HG03378 (cell line): ENCODE data around the gene GAREM1.
"Not testable (repeated sequence)": the region's sequence is repeated elsewhere in the genome, so short reads cannot be mapped to it uniquely, and the experiment has no call there.

Experiments
- ATAC-seq: cut with Tn5 transposase; IDR thresholded peaks from one replicate; pipeline ENCODE4 v1.9.1; 2021; ENCODE audit warnings: mild to moderate bottlenecking, moderate library complexity; ENCODE audit not compliant: unreplicated experiment

GAREM1 gene

GRCh38 chr18:32297579-32298170 is 173.0 kb downstream of the GAREM1 start:
- no peak for ATAC-seq

GRCh38 chr18:32296851-32297250 is 173.8 kb downstream of the GAREM1 start:
- no peak for ATAC-seq

- ATAC-seq = no peak
Measured at GRCh38 chr18:32295604-32296003, 175.1 kb downstream of the GAREM1 start.

- ATAC-seq = no peak
Measured at GRCh38 chr18:32293107-32293506, 177.6 kb downstream of the GAREM1 start.

- not testable (repeated sequence) for ATAC-seq
Measured at GRCh38 chr18:32291623-32292022, 179.1 kb downstream of the GAREM1 start.

GRCh38 chr18:32290810-32291209 is 179.9 kb downstream of the GAREM1 start:
- ATAC-seq = no peak

- peak; percentile 82 for ATAC-seq
Measured at GRCh38 chr18:32289483-32290075, 181.1 kb downstream of the GAREM1 start.

GRCh38 chr18:32287873-32288272 is 182.8 kb downstream of the GAREM1 start:
- no peak for ATAC-seq

- no peak for ATAC-seq
Measured at GRCh38 chr18:32287249-32287648, 183.4 kb downstream of the GAREM1 start.

GRCh38 chr18:32286749-32287148 is 183.9 kb downstream of the GAREM1 start:
- ATAC-seq = no peak

GRCh38 chr18:32284284-32284683 is 186.4 kb downstream of the GAREM1 start:
- no peak for ATAC-seq

- ATAC-seq = no peak
Measured at GRCh38 chr18:32280911-32281310, 189.8 kb downstream of the GAREM1 start.

- no peak for ATAC-seq
Measured at GRCh38 chr18:32280188-32280783, 190.4 kb downstream of the GAREM1 start.

GRCh38 chr18:32278177-32278799 is 192.4 kb downstream of the GAREM1 start:
- ATAC-seq = no peak

- no peak for ATAC-seq
Measured at GRCh38 chr18:32277549-32277948, 193.1 kb downstream of the GAREM1 start.

GRCh38 chr18:32276906-32277305 is 193.8 kb downstream of the GAREM1 start:
- no peak for ATAC-seq

- no peak for ATAC-seq
Measured at GRCh38 chr18:32276256-32276655, 194.4 kb downstream of the GAREM1 start.

GRCh38 chr18:32275221-32275620 is 195.5 kb downstream of the GAREM1 start:
- ATAC-seq = no peak

- ATAC-seq = no peak
Measured at GRCh38 chr18:32274307-32274706, 196.4 kb downstream of the GAREM1 start.

GRCh38 chr18:32271672-32272208 is 198.9 kb downstream of the GAREM1 start:
- ATAC-seq = peak; percentile 91

GRCh38 chr18:32270341-32270740 is 200.3 kb downstream of the GAREM1 start:
- ATAC-seq = no peak

- no peak for ATAC-seq
Measured at GRCh38 chr18:32267463-32267862, 203.2 kb downstream of the GAREM1 start.
